Measurements from ENCODE around the gene TRAF1.

Gene TRAF1

GRCh38 chr9:120889606-120890271 lies 36.9 kb downstream of the TRAF1 start:
- DNase-seq (ENCODE audit: low read depth in 2 of 2): no peak

- no peak for DNase-seq (ENCODE audit: low read depth in 2 of 2)
Measured at GRCh38 chr9:120888626-120889025, 38.0 kb downstream of the TRAF1 start.

DNA sequence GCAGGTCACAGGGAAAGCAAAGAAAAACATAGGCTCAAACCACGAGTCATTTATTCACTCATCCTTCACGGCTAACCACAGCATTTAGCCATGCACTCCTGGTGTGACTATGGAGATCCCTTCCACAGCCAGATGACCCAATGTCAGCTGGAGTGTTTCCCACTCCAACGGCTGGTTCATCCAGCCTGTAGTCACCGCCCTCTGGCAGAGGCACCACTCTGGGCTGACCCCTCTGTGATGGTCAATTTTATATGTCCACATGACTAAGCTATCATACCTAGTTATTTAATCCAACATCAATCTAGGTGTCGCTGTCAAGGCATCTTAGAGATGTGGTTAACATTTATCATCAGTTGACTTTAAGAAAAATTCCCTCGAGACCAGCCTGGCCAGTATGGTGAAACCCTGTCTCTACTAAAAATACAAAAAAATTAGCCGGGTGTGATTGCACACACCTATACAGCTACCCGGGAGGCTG lies 40.1 kb downstream of the TRAF1 start:
- no peak for DNase-seq (ENCODE audit: low read depth in 2 of 2)

- DNase-seq (ENCODE audit: low read depth in 2 of 2): no peak
Measured at GRCh38 chr9:120885958-120886357, 40.6 kb downstream of the TRAF1 start.

- no peak for DNase-seq (ENCODE audit: low read depth in 2 of 2)
Measured at GRCh38 chr9:120885457-120885856, 41.1 kb downstream of the TRAF1 start.

- DNase-seq (ENCODE audit: low read depth in 2 of 2): no peak
Measured at GRCh38 chr9:120883608-120883996, 43.0 kb downstream of the TRAF1 start.

DNA sequence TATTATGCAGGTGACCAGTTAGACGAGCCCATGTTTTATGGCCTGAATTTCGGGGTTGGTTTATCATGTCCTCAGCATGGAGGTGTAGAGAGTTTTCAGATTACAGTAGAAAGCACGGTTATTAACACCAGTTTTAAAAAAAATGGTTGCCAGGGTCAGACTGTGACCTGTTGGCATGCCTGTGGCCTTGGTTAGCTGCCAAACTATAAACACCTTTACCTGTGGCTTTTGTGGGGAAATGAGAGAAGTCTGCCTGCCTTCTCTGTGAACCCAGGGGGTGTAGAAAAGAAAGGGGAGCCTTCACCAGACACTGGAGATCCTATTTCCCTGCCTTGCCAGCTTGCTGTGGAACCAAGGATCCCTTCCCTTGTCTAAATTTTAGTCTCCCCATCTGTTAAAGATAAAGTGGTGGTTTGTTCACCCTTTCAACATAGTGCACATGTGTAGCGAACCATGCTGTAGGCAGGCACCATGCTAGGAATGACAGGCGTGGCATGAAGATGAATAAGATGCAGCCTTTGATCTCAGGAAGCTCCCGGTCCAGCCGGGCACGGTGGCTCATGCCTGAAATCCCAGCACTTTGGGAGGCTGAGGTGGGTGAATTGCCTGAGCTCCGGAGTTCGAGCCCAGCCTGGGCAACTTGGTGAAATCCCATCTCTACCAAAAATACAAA lies 43.5 kb downstream of the TRAF1 start:
- no peak for DNase-seq (ENCODE audit: low read depth in 2 of 2)

DNA sequence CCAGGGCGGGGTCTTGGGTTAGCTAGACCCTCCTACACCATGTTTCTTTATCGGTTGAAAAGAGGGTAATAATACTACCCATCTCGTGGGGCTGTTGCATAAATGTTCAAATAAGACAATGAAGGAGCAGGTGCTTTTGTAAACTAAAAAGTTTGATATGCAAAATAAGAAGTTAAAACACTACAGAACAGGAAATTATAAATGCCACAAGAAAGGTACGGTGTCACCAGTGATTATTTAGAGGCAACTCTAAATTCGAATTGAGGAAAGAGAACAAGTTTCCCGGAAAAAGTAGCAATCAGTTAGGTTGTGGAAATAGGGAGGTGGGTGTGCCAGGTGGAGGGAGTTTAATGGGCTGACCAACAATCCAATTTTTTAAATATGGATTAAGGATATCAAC lies 47.1 kb downstream of the TRAF1 start:
- DNase-seq (ENCODE audit: low read depth in 2 of 2): no peak

GRCh38 chr9:120878188-120879130 lies 48.1 kb downstream of the TRAF1 start:
- DNase-seq (ENCODE audit: low read depth in 2 of 2): no peak

- peak in 1 of 2 experiments; percentile 75 for DNase-seq (ENCODE audit: low read depth in 2 of 2)
Measured at GRCh38 chr9:120877276-120878034, 49.1 kb downstream of the TRAF1 start.

GRCh38 chr9:120876842-120877240 lies 49.8 kb downstream of the TRAF1 start, which contains the start of gene PHF19:
PHF19 (minus strand) TSS chr9:120877188; CDS start chr9:120874741, 2,447 bp downstream.
- DNase-seq (ENCODE audit: low read depth in 2 of 2): no peak

DNA sequence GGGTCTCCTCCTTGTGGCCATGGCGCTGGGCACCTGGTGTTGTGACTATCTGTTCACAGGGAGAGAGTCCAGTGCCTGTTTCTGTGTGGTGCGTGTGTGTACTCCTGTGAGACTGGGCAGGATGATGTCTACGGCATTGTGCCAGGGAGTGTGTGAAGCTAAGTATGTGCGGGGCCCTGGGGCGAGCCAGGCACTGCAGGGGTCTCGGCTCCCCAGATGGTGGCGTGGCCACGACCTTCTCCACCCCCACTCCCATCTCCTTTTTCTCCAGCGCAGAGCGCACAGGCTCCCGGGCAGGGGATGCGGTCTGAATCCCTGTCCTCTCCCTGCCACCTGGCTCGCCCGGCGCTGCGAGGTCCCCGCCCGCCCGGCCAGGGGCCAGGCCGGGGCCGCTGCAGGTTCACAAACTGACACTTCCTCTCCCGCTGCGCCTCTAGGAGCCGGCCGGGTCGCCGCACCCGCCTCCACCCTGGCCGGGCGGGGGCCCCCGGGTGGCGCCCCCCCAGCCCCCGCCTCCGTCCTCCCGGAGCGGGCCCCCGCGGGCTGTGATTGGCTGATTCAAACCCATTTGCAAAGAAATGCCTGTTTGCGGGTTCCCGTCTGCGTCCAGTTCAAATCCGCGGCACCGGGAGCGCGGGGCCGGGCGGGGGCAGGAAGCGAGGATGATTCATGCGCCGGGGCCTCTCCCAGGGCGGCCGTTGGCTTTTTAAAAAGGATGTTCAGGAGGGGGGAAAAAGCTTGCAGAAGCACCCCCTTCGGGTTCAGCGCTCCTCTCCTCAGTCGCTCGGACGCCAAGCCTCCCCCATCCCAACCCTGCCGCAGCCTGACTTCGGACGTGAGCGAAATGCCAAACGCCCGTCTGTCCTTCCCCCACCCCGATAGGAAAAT lies 50.4 kb downstream of the TRAF1 start:
- peak; percentile 76 to 89 for DNase-seq (ENCODE audit: low read depth in 2 of 2)

GRCh38 chr9:120875643-120875953 lies 51.0 kb downstream of the TRAF1 start:
- DNase-seq (ENCODE audit: low read depth in 2 of 2): no peak

GRCh38 chr9:120875195-120875565 lies 51.4 kb downstream of the TRAF1 start:
- DNase-seq (ENCODE audit: low read depth in 2 of 2): no peak

- no peak for DNase-seq (ENCODE audit: low read depth in 2 of 2)
Measured at GRCh38 chr9:120874226-120875194, 52.1 kb downstream of the TRAF1 start.

GRCh38 chr9:120873512-120873911 lies 53.1 kb downstream of the TRAF1 start:
- no peak for DNase-seq (ENCODE audit: low read depth in 2 of 2)

DNA sequence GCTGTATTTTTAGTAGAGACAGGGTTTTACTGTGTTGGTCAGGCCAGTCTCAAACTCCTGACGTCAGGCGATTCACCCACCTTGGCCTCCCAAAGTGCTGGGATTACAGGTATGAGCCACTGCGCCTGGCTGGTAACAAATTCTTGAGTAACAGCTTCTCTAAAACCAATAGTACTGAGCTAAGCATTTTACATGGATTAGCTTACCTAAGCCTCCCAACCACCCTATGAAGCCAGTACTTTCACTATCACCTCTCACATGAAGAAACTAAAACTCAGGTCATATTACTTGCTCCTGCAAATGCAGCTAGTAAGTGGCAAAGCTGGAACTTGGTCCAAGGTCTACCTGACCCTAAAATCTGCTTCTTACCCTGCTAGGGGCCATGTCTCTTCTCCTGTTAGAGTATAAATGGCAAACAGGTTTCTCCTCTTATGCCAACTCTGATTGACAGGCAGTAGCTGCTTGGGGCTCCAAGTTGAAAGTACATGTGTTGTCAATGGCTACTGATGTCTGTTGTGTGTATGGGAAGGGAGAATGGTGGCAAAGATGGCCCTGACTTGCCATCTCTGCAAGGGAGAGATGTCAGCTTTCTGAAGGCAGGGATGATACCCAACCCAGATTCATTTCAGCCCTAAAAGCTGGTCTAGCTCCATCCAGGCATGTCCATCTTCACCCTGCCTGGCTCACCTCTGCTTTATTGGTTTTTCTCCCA lies 53.6 kb downstream of the TRAF1 start:
- DNase-seq (ENCODE audit: low read depth in 2 of 2): no peak

DNA sequence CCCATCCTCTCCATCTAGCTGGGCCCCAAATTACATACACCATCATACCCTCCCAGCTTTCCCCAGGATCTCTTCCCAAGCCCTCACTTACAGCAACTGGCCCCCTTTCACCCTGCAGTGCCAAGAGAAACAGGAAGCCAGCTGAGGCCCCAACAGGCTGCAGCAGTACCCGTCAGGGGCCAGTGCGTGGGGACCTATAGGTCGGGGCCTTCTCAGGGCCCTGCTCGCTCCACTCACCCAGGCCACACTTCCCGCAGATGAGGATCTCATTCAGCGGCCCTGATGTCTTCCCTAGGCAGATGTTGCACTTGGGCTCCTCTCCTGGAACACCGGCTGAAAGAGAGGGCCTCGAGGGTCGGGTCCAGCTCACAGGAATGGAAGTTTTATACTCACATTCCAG lies 56.4 kb downstream of the TRAF1 start:
- DNase-seq (ENCODE audit: low read depth in 2 of 2): no peak

- no peak for DNase-seq (ENCODE audit: low read depth in 2 of 2)
Measured at GRCh38 chr9:120869726-120870125, 56.9 kb downstream of the TRAF1 start.

Data from stimulated activated CD4-positive, alpha-beta T cell treated with anti-CD3 and anti-CD28 coated beads, Interleukin-12 subunit alpha, Interleukin-12 subunit beta, amount 100 ng/mL, for 24 hours (primary cell).